SK-N-SH (cell line): ENCODE data around the gene C1orf226. TPM values are rescaled to one million over a fixed set of nuclear protein-coding genes. Genes with fewer than 3 reads are reported as not detected.

Experiments
- CTCF ChIA-PET: fragments of 300-600, 350-600 bp; formaldehyde crosslinking; extraction: SDS; loops from one replicate; lab custom pipeline; 2021; lab: Yijun Ruan, JAX
- POLR2A ChIA-PET: fragments of 350-600 bp; sonication (Branson Sonifier 250); formaldehyde crosslinking; extraction: SDS; loops from one replicate; lab custom pipeline; 2020; ENCODE audit warnings: antibody characterized with exemption, inconsistent platforms; lab: Yijun Ruan, JAX
- DNase-seq: peaks from one replicate; pipeline ENCODE4 v3.0.0; 2012
- H2AFZ ChIP-seq: fragments of 200-600 bp; sonication (generic); 2 replicates; pipeline ENCODE4 v1.8.1; 2016; ENCODE audit warnings: antibody characterized with exemption, mild to moderate bottlenecking, low read depth
- H3F3A ChIP-seq: fragments of 200-600 bp; sonication (generic); replicated peaks from 2 replicates; pipeline ENCODE3; 2016; ENCODE audit warnings: antibody characterized with exemption, mild to moderate bottlenecking; ENCODE audit not compliant: insufficient read depth
- H3K27ac ChIP-seq, 2 experiments: fragments of 200-500 bp in 1 of 2; fragments of 200-600 bp in 1 of 2; sonication (Bioruptor generic) in 1 of 2; sonication (generic), shearing (Covaris generic) in 1 of 2; 2 replicates each; pipeline versions ENCODE4 v1.5.1 to v1.6.1; 2014 to 2016; ENCODE audit warnings: low read depth in 2 of 2, inconsistent platforms in 1 of 2, low read length in 1 of 2, mild to moderate bottlenecking in 1 of 2, mixed read lengths in 1 of 2
- H3K27me3 ChIP-seq: fragments of 200-600 bp; sonication (generic), shearing (Covaris generic); 2 replicates; pipeline ENCODE4 v1.6.1; 2016; ENCODE audit warnings: mixed run types; ENCODE audit not compliant: insufficient read depth
- H3K36me3 ChIP-seq, 2 experiments: fragments of 200-500 bp in 1 of 2; fragments of 200-600 bp in 1 of 2; sonication (Bioruptor generic) in 1 of 2; sonication (generic) in 1 of 2; replicated peaks in 1 of 2; 2 replicates each; pipeline versions ENCODE3 to v1.5.1; 2014 to 2016; ENCODE audit warnings: low read length in 1 of 2, mild to moderate bottlenecking in 1 of 2; ENCODE audit not compliant: insufficient read depth in 2 of 2, control insufficient read depth in 1 of 2
- H3K4me1 ChIP-seq, 2 experiments: fragments of 200-500 bp in 1 of 2; fragments of 200-600 bp in 1 of 2; sonication (Bioruptor generic) in 1 of 2; sonication (generic), shearing (Covaris generic) in 1 of 2; 2 replicates each; pipeline versions ENCODE4 v1.5.1 to v1.6.1; 2014 to 2016; ENCODE audit warnings: low read depth in 1 of 2, low read length in 1 of 2, mixed run types in 1 of 2; ENCODE audit not compliant: insufficient read depth in 2 of 2, control insufficient read depth in 1 of 2
- H3K4me2 ChIP-seq: fragments of 200-600 bp; sonication (generic), shearing (Covaris generic); 2 replicates; pipeline ENCODE4 v1.6.1; 2017; ENCODE audit warnings: mixed run types
- H3K4me3 ChIP-seq, 2 experiments: fragments of 200-500 bp in 1 of 2; fragments of 200-600 bp in 1 of 2; sonication (Bioruptor generic) in 1 of 2; sonication (generic), shearing (Covaris generic) in 1 of 2; 2 replicates each; pipeline versions ENCODE4 v1.5.1 to v1.8.1; 2014 to 2016; ENCODE audit warnings: low read depth in 2 of 2, inconsistent platforms in 1 of 2, low read length in 1 of 2, mild to moderate bottlenecking in 1 of 2, mixed read lengths in 1 of 2, moderate library complexity in 1 of 2
- H3K79me2 ChIP-seq: fragments of 200-600 bp; sonication (generic); 2 replicates; pipeline ENCODE4 v1.8.1; 2017; ENCODE audit warnings: mild to moderate bottlenecking; ENCODE audit not compliant: insufficient read depth
- H3K9ac ChIP-seq: fragments of 200-600 bp; sonication (generic); 2 replicates; pipeline ENCODE4 v1.6.1; 2017; ENCODE audit warnings: mixed run types
- H3K9me2 ChIP-seq: fragments of 200-600 bp; sonication (generic); 2 replicates; pipeline ENCODE4 v1.6.1; 2017; ENCODE audit warnings: mixed run types
- H3K9me3 ChIP-seq: fragments of 200-600 bp; sonication (generic); 2 replicates; pipeline ENCODE4 v1.6.1; 2017; ENCODE audit warnings: mixed run types, mild to moderate bottlenecking, moderate library complexity
- H4K20me1 ChIP-seq: fragments of 200-600 bp; sonication (generic); 2 replicates; pipeline ENCODE4 v1.6.1; 2017; ENCODE audit warnings: mild to moderate bottlenecking, mixed run types; ENCODE audit not compliant: insufficient read depth
- EP300 ChIP-seq, 2 experiments: IDR thresholded peaks; 2 replicates each; pipeline versions ENCODE4 v1.4.0 to v1.6.1; 2012; ENCODE audit warnings: borderline replicate concordance in 1 of 2, low read depth in 1 of 2, low read length in 1 of 2
- FOSL2 ChIP-seq: IDR thresholded peaks from 2 replicates; pipeline ENCODE4 v1.4.0; 2012; ENCODE audit warnings: low read depth, mild to moderate bottlenecking, moderate library complexity, borderline replicate concordance
- FOXJ3 ChIP-seq: sonication (generic); formaldehyde crosslinking; IDR thresholded peaks from 2 replicates; pipeline ENCODE4 v1.5.1; 2020; ENCODE audit warnings: mild to moderate bottlenecking, missing genetic modification reagents
- FOXM1 ChIP-seq: IDR thresholded peaks from 2 replicates; pipeline ENCODE4 v1.4.0; 2012; ENCODE audit warnings: low read depth, mild to moderate bottlenecking
- GATA2 ChIP-seq: sonication (generic); formaldehyde crosslinking; IDR thresholded peaks from 2 replicates; pipeline ENCODE4 v1.5.0; 2020; ENCODE audit warnings: mild to moderate bottlenecking, missing genetic modification reagents
- MEF2A ChIP-seq: IDR thresholded peaks from 2 replicates; pipeline ENCODE4 v1.4.0; 2012; ENCODE audit warnings: low read depth, borderline replicate concordance
- MXI1 ChIP-seq: IDR thresholded peaks from 2 replicates; pipeline ENCODE4 v1.6.1; 2012; ENCODE audit warnings: mild to moderate bottlenecking, low read depth, low read length, improper control_type of control experiment
- NFIC ChIP-seq: IDR thresholded peaks from 2 replicates; pipeline ENCODE4 v1.4.0; 2012; ENCODE audit warnings: borderline replicate concordance
- NRF1 ChIP-seq: IDR thresholded peaks from 2 replicates; pipeline ENCODE4 v1.6.1; 2012; ENCODE audit warnings: low read depth, mild to moderate bottlenecking, low read length
- POLR2AphosphoS5 ChIP-seq: IDR thresholded peaks from 2 replicates; pipeline ENCODE4 v1.6.1; 2012; ENCODE audit warnings: low read depth, low read length
- RAD21 ChIP-seq: IDR thresholded peaks from 2 replicates; pipeline ENCODE4 v1.6.1; 2012; ENCODE audit warnings: mild to moderate bottlenecking, low read length
- RCOR1 ChIP-seq: fragments of 150-350 bp; IDR thresholded peaks from 2 replicates; pipeline ENCODE4 v1.6.1; 2017; ENCODE audit warnings: antibody characterized with exemption, low read length
- RFX5 ChIP-seq: IDR thresholded peaks from 2 replicates; pipeline ENCODE4 v1.6.1; 2012; ENCODE audit warnings: mild to moderate bottlenecking, improper control_type of control experiment, low read length
- RXRA ChIP-seq: IDR thresholded peaks from 2 replicates; pipeline ENCODE4 v1.4.0; 2012; ENCODE audit warnings: low read depth, mild to moderate bottlenecking, borderline replicate concordance
- SIN3A ChIP-seq: IDR thresholded peaks from 2 replicates; pipeline ENCODE4 v1.6.1; 2012; ENCODE audit warnings: low read depth, mild to moderate bottlenecking, low read length, moderate library complexity, borderline replicate concordance
- SMC3 ChIP-seq: IDR thresholded peaks from 2 replicates; pipeline ENCODE4 v1.6.1; 2012; ENCODE audit warnings: low read depth, low read length, improper control_type of control experiment
- TAF1 ChIP-seq: IDR thresholded peaks from 2 replicates; pipeline ENCODE4 v1.6.1; 2012; ENCODE audit warnings: low read depth, mild to moderate bottlenecking, low read length, moderate library complexity, borderline replicate concordance
- TCF12 ChIP-seq: IDR thresholded peaks from 2 replicates; pipeline ENCODE4 v1.4.0; 2012
- USF1 ChIP-seq: IDR thresholded peaks from 2 replicates; pipeline ENCODE4 v1.4.0; 2012; ENCODE audit warnings: low read depth, borderline replicate concordance
- YY1 ChIP-seq: IDR thresholded peaks from 2 replicates; pipeline ENCODE4 v1.4.0; 2012; ENCODE audit warnings: low read depth, mild to moderate bottlenecking
- WGBS: methylation state at CpG from one replicate; pipeline ENCODE4 v1.1.6; 2017; ENCODE audit warnings: low lambda C conversion rate; 5-methylcytosine and 5-hydroxymethylcytosine counted together
- polyA plus RNA-seq, 3 experiments: library from polyadenylated mRNA; depleted of rRNA; stranded (reverse); fragments of >200 nt; gene quantifications; 2 replicates each; pipeline ENCODE4 v1.2.3, GENCODE V29; 2012
- TF ChIP-seq, protein P1 (sequence below): IDR thresholded peaks from 2 replicates; pipeline ENCODE4 v1.4.0; 2012; ENCODE audit warnings: low read depth
- TF ChIP-seq, protein P2 (sequence below): fragments of 200-600 bp; sonication (generic); IDR thresholded peaks from 2 replicates; pipeline ENCODE4 v1.6.1; 2017; ENCODE audit warnings: antibody characterized with exemption, mild to moderate bottlenecking, moderate library complexity
- TF ChIP-seq, protein P3 (sequence below): fragments of 150-350 bp; IDR thresholded peaks from 2 replicates; pipeline ENCODE4 v1.6.1; 2016; ENCODE audit warnings: mild to moderate bottlenecking, low read depth, low read length
- TF ChIP-seq, protein P4 (sequence below): IDR thresholded peaks from 2 replicates; pipeline ENCODE4; 2012

C1orf226 gene
- polyA plus RNA-seq, 1 of the 3 experiments (the other 2 are of a cell fraction): 0.03 TPM

DNA sequence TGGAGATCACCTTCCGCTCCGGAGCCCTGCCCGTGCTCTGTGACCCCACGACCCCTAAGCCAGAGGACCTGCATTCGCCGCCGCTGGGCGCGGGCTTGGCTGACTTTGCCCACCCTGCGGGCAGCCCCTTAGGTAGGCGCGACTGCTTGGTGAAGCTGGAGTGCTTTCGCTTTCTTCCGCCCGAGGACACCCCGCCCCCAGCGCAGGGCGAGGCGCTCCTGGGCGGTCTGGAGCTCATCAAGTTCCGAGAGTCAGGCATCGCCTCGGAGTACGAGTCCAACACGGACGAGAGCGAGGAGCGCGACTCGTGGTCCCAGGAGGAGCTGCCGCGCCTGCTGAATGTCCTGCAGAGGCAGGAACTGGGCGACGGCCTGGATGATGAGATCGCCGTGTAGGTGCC, 14.5 kb upstream of the C1orf226 start:
- no peak for DNase-seq
- no peak overlapping the region for H3K9ac ChIP-seq
- no peaks in the 10 kb centered on the region for H3K36me3 ChIP-seq
- CTCF ChIA-PET: interaction anchor here (1.4 to 3.4 kb wide), 4 partner anchors 10 to 311 kb away, joined by 4 to 26 read pairs (median 7); no protein-coding TSS in a partner anchor
- TF ChIP-seq RFX5 (no peak), TCF12 (no peak), RCOR1 (no peak), EP300 (IDR thresholded peaks at IDR 0.05; ENCODE audit: borderline replicate concordance in 1 of 2, low read depth in 1 of 2, low read length in 1 of 2) (no peak), MEF2A (no peak), FOSL2 (no peak), GATA2 (CRISPR knock-in tag) (no peak), FOXM1 (no peak), SIN3A (no peak), RXRA (no peak), TAF1 (no peak), YY1 (no peak), MXI1 (no peak), FOXJ3 (CRISPR knock-in tag) (no peak)
- TF ChIP-seq, protein P1, sequence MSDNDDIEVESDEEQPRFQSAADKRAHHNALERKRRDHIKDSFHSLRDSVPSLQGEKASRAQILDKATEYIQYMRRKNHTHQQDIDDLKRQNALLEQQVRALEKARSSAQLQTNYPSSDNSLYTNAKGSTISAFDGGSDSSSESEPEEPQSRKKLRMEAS: no peak
- TF ChIP-seq, all 33 proteins: peak for 0
- peak overlapping the region; percentile 40; the same call in 1 of the 2 replicates for H2AFZ ChIP-seq
- H3K4me2 ChIP-seq: peak overlapping the region; percentile 64; the same call in 1 of the 2 replicates
- no peaks in the 10 kb centered on the region for H4K20me1 ChIP-seq
- no peaks in the 10 kb centered on the region for H3F3A ChIP-seq
- H3K27me3 ChIP-seq: no peaks in the 10 kb centered on the region
- POLR2A ChIA-PET: no interaction called here
- peaks cover 0 to 2% of the 10 kb centered on the region in 2 experiments; a peak in 1 of 4 replicates for H3K4me1 ChIP-seq
- peak overlapping the region; percentile 13 to 42; a peak in 3 of 4 replicates for H3K4me3 ChIP-seq
- H3K79me2 ChIP-seq: no peaks in the 10 kb centered on the region
- no peak overlapping the region for H3K27ac ChIP-seq
- WGBS: 72% methylated on average over 22 of the region's 36 CpGs
- H3K9me2 ChIP-seq: no peaks in the 10 kb centered on the region
- no peaks in the 10 kb centered on the region for H3K9me3 ChIP-seq

DNA sequence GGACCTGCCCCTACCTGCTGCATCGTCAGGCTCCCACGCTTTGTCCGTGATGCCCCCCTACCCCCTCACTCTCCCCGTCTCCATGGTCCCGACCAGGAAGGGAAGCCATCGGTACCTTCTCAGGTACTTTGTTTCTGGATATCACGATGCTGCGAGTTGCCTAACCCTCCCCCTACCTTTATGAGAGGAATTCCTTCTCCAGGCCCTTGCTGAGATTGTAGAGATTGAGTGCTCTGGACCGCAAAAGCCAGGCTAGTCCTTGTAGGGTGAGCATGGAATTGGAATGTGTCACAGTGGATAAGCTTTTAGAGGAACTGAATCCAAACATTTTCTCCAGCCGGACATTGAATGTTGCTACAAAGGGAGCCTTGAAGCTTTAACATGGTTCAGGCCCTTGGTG, 13.8 kb upstream of the C1orf226 start:
- Histone ChIP-seq H3K9me2 (no peaks in the 10 kb centered on the region), H3F3A (no peaks in the 10 kb centered on the region), H3K4me1 (peaks cover 0 to 9% of the 10 kb centered on the region in 2 experiments; a peak in 1 of 4 replicates), H4K20me1 (no peaks in the 10 kb centered on the region), H3K27me3 (no peaks in the 10 kb centered on the region), H3K4me3 (no peak overlapping the region), H3K9me3 (no peaks in the 10 kb centered on the region), H3K9ac (no peak overlapping the region), H3K27ac (no peak overlapping the region), H2AFZ (no peak overlapping the region), H3K4me2 (no peak overlapping the region), H3K79me2 (no peaks in the 10 kb centered on the region), H3K36me3 (no peaks in the 10 kb centered on the region)
- no peak for DNase-seq
- ChIA-PET CTCF (interaction anchor here (1.0 to 3.4 kb wide), 4 partner anchors 10 to 91 kb away, joined by 3 to 26 read pairs (median 4); no protein-coding TSS in a partner anchor), POLR2A (no interaction called here)
- WGBS: 83% methylated on average over 9 of the region's 10 CpGs
- TF ChIP-seq, protein P2, sequence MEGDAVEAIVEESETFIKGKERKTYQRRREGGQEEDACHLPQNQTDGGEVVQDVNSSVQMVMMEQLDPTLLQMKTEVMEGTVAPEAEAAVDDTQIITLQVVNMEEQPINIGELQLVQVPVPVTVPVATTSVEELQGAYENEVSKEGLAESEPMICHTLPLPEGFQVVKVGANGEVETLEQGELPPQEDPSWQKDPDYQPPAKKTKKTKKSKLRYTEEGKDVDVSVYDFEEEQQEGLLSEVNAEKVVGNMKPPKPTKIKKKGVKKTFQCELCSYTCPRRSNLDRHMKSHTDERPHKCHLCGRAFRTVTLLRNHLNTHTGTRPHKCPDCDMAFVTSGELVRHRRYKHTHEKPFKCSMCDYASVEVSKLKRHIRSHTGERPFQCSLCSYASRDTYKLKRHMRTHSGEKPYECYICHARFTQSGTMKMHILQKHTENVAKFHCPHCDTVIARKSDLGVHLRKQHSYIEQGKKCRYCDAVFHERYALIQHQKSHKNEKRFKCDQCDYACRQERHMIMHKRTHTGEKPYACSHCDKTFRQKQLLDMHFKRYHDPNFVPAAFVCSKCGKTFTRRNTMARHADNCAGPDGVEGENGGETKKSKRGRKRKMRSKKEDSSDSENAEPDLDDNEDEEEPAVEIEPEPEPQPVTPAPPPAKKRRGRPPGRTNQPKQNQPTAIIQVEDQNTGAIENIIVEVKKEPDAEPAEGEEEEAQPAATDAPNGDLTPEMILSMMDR: no peak
- TF ChIP-seq EP300 (IDR thresholded peaks at IDR 0.05; ENCODE audit: borderline replicate concordance in 1 of 2, low read depth in 1 of 2, low read length in 1 of 2): no peak
- TF ChIP-seq USF1: no peak
- TF ChIP-seq POLR2AphosphoS5: no peak
- TF ChIP-seq RCOR1: no peak
- TF ChIP-seq NFIC: no peak
- no peak for TF ChIP-seq TAF1
- no peak for TF ChIP-seq RAD21
- TF ChIP-seq, protein P3, sequence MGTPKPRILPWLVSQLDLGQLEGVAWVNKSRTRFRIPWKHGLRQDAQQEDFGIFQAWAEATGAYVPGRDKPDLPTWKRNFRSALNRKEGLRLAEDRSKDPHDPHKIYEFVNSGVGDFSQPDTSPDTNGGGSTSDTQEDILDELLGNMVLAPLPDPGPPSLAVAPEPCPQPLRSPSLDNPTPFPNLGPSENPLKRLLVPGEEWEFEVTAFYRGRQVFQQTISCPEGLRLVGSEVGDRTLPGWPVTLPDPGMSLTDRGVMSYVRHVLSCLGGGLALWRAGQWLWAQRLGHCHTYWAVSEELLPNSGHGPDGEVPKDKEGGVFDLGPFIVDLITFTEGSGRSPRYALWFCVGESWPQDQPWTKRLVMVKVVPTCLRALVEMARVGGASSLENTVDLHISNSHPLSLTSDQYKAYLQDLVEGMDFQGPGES: no peak
- TF ChIP-seq NRF1: no peak
- TF ChIP-seq, protein P4, sequence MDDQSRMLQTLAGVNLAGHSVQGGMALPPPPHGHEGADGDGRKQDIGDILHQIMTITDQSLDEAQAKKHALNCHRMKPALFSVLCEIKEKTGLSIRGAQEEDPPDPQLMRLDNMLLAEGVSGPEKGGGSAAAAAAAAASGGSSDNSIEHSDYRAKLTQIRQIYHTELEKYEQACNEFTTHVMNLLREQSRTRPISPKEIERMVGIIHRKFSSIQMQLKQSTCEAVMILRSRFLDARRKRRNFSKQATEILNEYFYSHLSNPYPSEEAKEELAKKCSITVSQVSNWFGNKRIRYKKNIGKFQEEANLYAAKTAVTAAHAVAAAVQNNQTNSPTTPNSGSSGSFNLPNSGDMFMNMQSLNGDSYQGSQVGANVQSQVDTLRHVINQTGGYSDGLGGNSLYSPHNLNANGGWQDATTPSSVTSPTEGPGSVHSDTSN: no peak
- no peak for TF ChIP-seq GATA2 (CRISPR knock-in tag)
- no peak for TF ChIP-seq SMC3
- TF ChIP-seq MXI1: no peak
